SK-N-SH treated with all-trans-retinoic acid at 6 μM for 48 hours (cell line): ENCODE measurements around the gene GGA2.
A peak's percentile ranks its signal among the peaks of the same experiment; 100 is the strongest.

Experiments
- ATAC-seq: fragments of 200-7000 bp; cut with Tn5 transposase; 3 replicates; pipeline ENCODE4 v1.9.1; 2020; ENCODE audit warnings: mild to moderate bottlenecking, moderate library complexity
- ARNTL ChIP-seq: fragments of 450-650 bp; formaldehyde crosslinking; IDR thresholded peaks from 2 replicates; pipeline ENCODE4 v1.5.0; 2020; ENCODE audit warnings: low read depth, mild to moderate bottlenecking, moderate library complexity, borderline replicate concordance
- CSDC2 ChIP-seq: fragments of 250-450 bp; sonication (Bioruptor Pico); IDR thresholded peaks from 2 replicates; pipeline ENCODE4 v1.5.0; 2020; ENCODE audit warnings: mild to moderate bottlenecking, moderate library complexity
- ISL1 ChIP-seq: fragments of 250-450 bp; sonication (Bioruptor Pico); IDR thresholded peaks from 2 replicates; pipeline ENCODE4 v2.1.2; 2022; ENCODE audit warnings: mild to moderate bottlenecking, moderate library complexity
- OSR1 ChIP-seq: fragments of 250-450 bp; sonication (Bioruptor Pico); IDR thresholded peaks from 2 replicates; pipeline ENCODE4 v1.8.0; 2022; ENCODE audit warnings: moderate library complexity, mild to moderate bottlenecking, inconsistent platforms
- POU6F1 ChIP-seq: fragments of 250-450 bp; sonication (Bioruptor Pico); IDR thresholded peaks from 2 replicates; pipeline ENCODE4 v1.8.0; 2021; ENCODE audit warnings: low read depth, mild to moderate bottlenecking, moderate library complexity, borderline replicate concordance
- SNAI2 ChIP-seq: fragments of 250-450 bp; sonication (Bioruptor Pico); IDR thresholded peaks from 2 replicates; pipeline ENCODE4 v1.5.0; 2020; ENCODE audit warnings: mild to moderate bottlenecking, moderate library complexity
- TCF4 ChIP-seq: fragments of 250-450 bp; sonication (Bioruptor Pico); IDR thresholded peaks from 2 replicates; pipeline ENCODE4 v1.8.0; 2021; ENCODE audit warnings: mild to moderate bottlenecking, moderate library complexity, borderline replicate concordance
- TOX ChIP-seq: fragments of 250-450 bp; sonication (Bioruptor Pico); IDR thresholded peaks from 2 replicates; pipeline ENCODE4 v1.8.0; 2021; ENCODE audit warnings: mild to moderate bottlenecking, moderate library complexity, borderline replicate concordance
- TSHZ2 ChIP-seq: fragments of 250-450 bp; sonication (Bioruptor Pico); IDR thresholded peaks from 2 replicates; pipeline ENCODE4 v1.5.0; 2020; ENCODE audit warnings: mild to moderate bottlenecking, moderate library complexity
- ZFP3 ChIP-seq: fragments of 250-450 bp; sonication (Bioruptor Pico); IDR thresholded peaks from 2 replicates; pipeline ENCODE4 v1.5.0; 2020; ENCODE audit warnings: mild to moderate bottlenecking, moderate library complexity
- TF ChIP-seq, protein P1 (sequence below): fragments of 250-450 bp; sonication (Bioruptor Pico); IDR thresholded peaks from 2 replicates; pipeline ENCODE4 v1.5.1; 2021; ENCODE audit warnings: mild to moderate bottlenecking, moderate library complexity
- TF ChIP-seq, protein P2 (sequence below): fragments of 250-450 bp; sonication (Bioruptor Pico); IDR thresholded peaks from 2 replicates; pipeline ENCODE4 v1.5.1; 2020; ENCODE audit warnings: low read depth, mild to moderate bottlenecking, moderate library complexity
- TF ChIP-seq, protein P3 (sequence below): fragments of 250-450 bp; sonication (Bioruptor Pico); IDR thresholded peaks from 2 replicates; pipeline ENCODE4 v1.8.0; 2020; ENCODE audit warnings: mild to moderate bottlenecking, moderate library complexity, borderline replicate concordance

GGA2 gene

DNA sequence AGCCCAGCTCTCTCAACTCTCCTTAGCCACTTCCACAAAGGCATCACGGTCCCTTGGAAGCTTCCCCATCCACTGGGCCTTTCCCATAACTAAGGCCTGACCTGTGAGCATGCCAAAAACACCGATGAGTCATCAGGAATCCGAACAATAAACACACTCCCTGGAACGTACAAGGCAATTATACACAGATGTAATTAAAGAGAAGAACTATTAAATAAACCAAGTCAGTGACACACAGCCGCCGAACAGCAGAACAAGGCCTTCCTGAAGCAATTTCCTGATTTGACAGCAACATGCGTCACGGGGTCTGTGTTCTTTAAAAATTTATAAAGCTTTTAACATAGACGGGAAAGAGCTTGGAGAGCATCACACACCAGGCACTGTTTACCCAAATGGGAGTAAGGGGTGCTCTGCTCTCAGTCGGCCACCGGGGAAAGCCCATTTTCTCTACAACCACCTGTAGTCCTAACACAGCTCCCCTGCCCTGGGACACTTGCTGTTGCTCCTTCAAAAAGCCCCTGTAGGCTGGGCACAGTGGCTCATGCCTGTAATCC lies 86.7 kb downstream of the GGA2 start:
- peak; percentile 90 for ATAC-seq
- TF ChIP-seq OSR1 (CRISPR knock-in tag) (no peak), ISL1 (CRISPR knock-in tag) (peak; percentile 84), POU6F1 (CRISPR knock-in tag) (no peak), TSHZ2 (CRISPR knock-in tag) (no peak), SNAI2 (CRISPR knock-in tag) (0 out of 2 replicates have a peak, but pooled peaks have one; percentile 25), ZFP3 (CRISPR knock-in tag) (0 out of 2 replicates have a peak, but pooled peaks have one; percentile 53), CSDC2 (CRISPR knock-in tag) (peak; percentile 88), TOX (CRISPR knock-in tag) (no peak)
- TF ChIP-seq, protein P1, sequence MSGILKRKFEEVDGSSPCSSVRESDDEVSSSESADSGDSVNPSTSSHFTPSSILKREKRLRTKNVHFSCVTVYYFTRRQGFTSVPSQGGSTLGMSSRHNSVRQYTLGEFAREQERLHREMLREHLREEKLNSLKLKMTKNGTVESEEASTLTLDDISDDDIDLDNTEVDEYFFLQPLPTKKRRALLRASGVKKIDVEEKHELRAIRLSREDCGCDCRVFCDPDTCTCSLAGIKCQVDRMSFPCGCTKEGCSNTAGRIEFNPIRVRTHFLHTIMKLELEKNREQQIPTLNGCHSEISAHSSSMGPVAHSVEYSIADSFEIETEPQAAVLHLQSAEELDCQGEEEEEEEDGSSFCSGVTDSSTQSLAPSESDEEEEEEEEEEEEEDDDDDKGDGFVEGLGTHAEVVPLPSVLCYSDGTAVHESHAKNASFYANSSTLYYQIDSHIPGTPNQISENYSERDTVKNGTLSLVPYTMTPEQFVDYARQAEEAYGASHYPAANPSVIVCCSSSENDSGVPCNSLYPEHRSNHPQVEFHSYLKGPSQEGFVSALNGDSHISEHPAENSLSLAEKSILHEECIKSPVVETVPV (CRISPR knock-in tag) = 0 out of 2 replicates have a peak, but pooled peaks have one; percentile 28
- TF ChIP-seq, protein P2, sequence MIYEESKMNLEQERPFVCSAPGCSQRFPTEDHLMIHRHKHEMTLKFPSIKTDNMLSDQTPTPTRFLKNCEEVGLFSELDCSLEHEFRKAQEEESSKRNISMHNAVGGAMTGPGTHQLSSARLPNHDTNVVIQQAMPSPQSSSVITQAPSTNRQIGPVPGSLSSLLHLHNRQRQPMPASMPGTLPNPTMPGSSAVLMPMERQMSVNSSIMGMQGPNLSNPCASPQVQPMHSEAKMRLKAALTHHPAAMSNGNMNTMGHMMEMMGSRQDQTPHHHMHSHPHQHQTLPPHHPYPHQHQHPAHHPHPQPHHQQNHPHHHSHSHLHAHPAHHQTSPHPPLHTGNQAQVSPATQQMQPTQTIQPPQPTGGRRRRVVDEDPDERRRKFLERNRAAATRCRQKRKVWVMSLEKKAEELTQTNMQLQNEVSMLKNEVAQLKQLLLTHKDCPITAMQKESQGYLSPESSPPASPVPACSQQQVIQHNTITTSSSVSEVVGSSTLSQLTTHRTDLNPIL (CRISPR knock-in tag) = peak; percentile 2; the same call in 1 of the 2 replicates

GRCh38 chr16:23420011-23420410 lies 90.3 kb downstream of the GGA2 start:
- peak; percentile 23; the same call in 2 of the 3 replicates for ATAC-seq
- TF ChIP-seq, protein P3, sequence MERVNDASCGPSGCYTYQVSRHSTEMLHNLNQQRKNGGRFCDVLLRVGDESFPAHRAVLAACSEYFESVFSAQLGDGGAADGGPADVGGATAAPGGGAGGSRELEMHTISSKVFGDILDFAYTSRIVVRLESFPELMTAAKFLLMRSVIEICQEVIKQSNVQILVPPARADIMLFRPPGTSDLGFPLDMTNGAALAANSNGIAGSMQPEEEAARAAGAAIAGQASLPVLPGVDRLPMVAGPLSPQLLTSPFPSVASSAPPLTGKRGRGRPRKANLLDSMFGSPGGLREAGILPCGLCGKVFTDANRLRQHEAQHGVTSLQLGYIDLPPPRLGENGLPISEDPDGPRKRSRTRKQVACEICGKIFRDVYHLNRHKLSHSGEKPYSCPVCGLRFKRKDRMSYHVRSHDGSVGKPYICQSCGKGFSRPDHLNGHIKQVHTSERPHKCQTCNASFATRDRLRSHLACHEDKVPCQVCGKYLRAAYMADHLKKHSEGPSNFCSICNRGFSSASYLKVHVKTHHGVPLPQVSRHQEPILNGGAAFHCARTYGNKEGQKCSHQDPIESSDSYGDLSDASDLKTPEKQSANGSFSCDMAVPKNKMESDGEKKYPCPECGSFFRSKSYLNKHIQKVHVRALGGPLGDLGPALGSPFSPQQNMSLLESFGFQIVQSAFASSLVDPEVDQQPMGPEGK = no peak
- 0 out of 2 replicates have a peak, but pooled peaks have one; percentile 16 for TF ChIP-seq ISL1 (CRISPR knock-in tag)
- TF ChIP-seq, all 23 proteins: peak for 1

DNA sequence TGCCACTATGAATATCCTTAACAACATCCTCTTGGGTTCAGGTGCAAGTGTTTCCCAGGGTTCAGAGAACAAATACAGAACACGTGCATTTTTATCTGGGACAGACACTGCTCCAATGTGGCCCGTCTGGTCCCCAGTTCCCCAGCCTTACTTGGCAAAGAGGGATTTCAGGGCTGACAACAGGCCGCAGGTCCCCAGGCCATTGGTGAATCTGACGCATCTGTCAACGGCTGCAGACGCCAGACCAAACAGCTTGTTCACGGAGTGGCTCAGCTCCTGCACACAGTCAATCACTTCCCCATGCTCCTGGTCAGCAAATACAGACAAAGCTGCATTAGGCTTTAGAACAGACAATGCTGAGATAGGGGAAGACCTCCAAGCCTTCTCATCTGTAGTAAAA lies 93.5 kb downstream of the GGA2 start:
- no peak for ATAC-seq
- TF ChIP-seq TCF4 (no peak), TOX (CRISPR knock-in tag) (no peak), ARNTL (CRISPR knock-in tag) (no peak)
- TF ChIP-seq, protein P1 (CRISPR knock-in tag) = no peak
- TF ChIP-seq, protein P2 (CRISPR knock-in tag) = no peak
